Thymus (tissue), 14 donors: ENCODE data around the gene FGD6. TPM values are rescaled to one million over a fixed set of nuclear protein-coding genes. Genes with fewer than 3 reads are reported as not detected.
A peak's percentile ranks its signal among the peaks of the same experiment; 100 is the strongest.

ENCODE experiments used
- DNase-seq, 9 donors: peaks; one replicate each; pipeline ENCODE4 v3.0.0-alpha.2; 2013; ENCODE audit warnings: low spot score in 9 of 9, low read depth in 6 of 9, missing footprints in 1 of 9
- H3K27ac ChIP-seq, 2 donors: one replicate each; pipeline ENCODE4 v1.5.1; 2013; ENCODE audit warnings: control low read depth in 1 of 2, low read depth in 1 of 2, low read length in 1 of 2, mild to moderate bottlenecking in 1 of 2, moderate library complexity in 1 of 2
- H3K27me3 ChIP-seq, 2 donors: one replicate each; pipeline ENCODE4 v1.5.1; 2013; ENCODE audit warnings: low read length in 1 of 2; ENCODE audit not compliant: control insufficient read depth in 2 of 2, insufficient read depth in 1 of 2
- H3K36me3 ChIP-seq, 2 donors: one replicate each; pipeline ENCODE4 v1.5.1; 2013; ENCODE audit warnings: low read length in 1 of 2, mild to moderate bottlenecking in 1 of 2, moderate library complexity in 1 of 2; ENCODE audit not compliant: control insufficient read depth in 2 of 2, insufficient read depth in 2 of 2
- H3K4me1 ChIP-seq, 2 donors: one replicate each; pipeline ENCODE4 v1.5.1; 2013; ENCODE audit warnings: low read length in 2 of 2; ENCODE audit not compliant: control insufficient read depth in 2 of 2, insufficient read depth in 2 of 2
- H3K4me3 ChIP-seq, 2 donors: one replicate each; pipeline ENCODE4 v1.5.1; 2013; ENCODE audit warnings: low read length in 2 of 2, control low read depth in 1 of 2, mild to moderate bottlenecking in 1 of 2
- H3K9me3 ChIP-seq, 2 donors: one replicate each; pipeline ENCODE4 v1.5.1; 2013; ENCODE audit warnings: low read length in 1 of 2, mild to moderate bottlenecking in 1 of 2; ENCODE audit not compliant: control insufficient read depth in 2 of 2, insufficient read depth in 1 of 2
- WGBS: extraction: QIAGEN DNeasy Blood & Tissue Kit; methylation state at CpG from one replicate; pipeline ENCODE4 v1.1.7; 2013; 5-methylcytosine and 5-hydroxymethylcytosine counted together
- long read RNA-seq, 10 donors: transcript quantifications; one replicate each; lab custom pipeline, GENCODE V29; 2026
- polyA plus RNA-seq: library from polyadenylated mRNA; stranded (reverse); fragments of 200-250 nt; gene quantifications from one replicate; pipeline ENCODE4 v1.2.3, GENCODE V29; 2013
- total RNA-seq: library from RNA; stranded (reverse); fragments of 120-200 nt; gene quantifications from one replicate; pipeline ENCODE4 v1.2.4, GENCODE V29; 2013
- donor health status: healthy.

Gene FGD6
- total RNA-seq: 9.1 TPM
- polyA plus RNA-seq: 2.3 TPM
- long read RNA-seq, donor 1: 0 reads
- long read RNA-seq, donor 2: 0 reads
- long read RNA-seq, donor 3, partial matches to known transcripts: 47 of 47 reads
- long read RNA-seq, donor 3, other reads (novel, unspliced or antisense): 0 of 47 reads
- long read RNA-seq, donor 4: 0 reads
- long read RNA-seq, donor 5: 0 reads
- long read RNA-seq, donor 6, full-length matches to known transcripts: 1 of 1 reads
- long read RNA-seq, donor 6, partial matches to known transcripts: 0 of 1 reads
- long read RNA-seq, donor 6, other reads (novel, unspliced or antisense): 0 of 1 reads
- long read RNA-seq, donor 7: 0 reads
- long read RNA-seq, donor 8: 0 reads
- long read RNA-seq, donor 9: 0 reads
- long read RNA-seq, donor 10, full-length matches to known transcripts: 1 of 1 reads
- long read RNA-seq, donor 10, partial matches to known transcripts: 0 of 1 reads
- long read RNA-seq, donor 10, other reads (novel, unspliced or antisense): 0 of 1 reads

GRCh38 chr12:95217377-95218149, at the start of gene FGD6, which contains the start of gene VEZT:
FGD6 (minus strand) TSS chr12:95217467; CDS start chr12:95217240, 227 bp downstream.
VEZT (plus strand) TSS chr12:95217807; CDS start chr12:95217851, 44 bp downstream.
- Histone ChIP-seq H3K9me3 (no peaks in the 10 kb centered on the region), H3K27me3 (no peaks in the 10 kb centered on the region), H3K4me1 (peaks cover 3 to 4% of the 10 kb centered on the region in 2 donors), H3K36me3 (no peaks in the 10 kb centered on the region), H3K4me3 (peak within 1 kb of the TSS; percentile 54 to 83), H3K27ac (peak within 1 kb of the TSS; percentile 90 to 93)
- under 1% methylated on average over 75 of the region's 75 CpGs for WGBS
- peak; percentile 94 to 100 (median 99) for DNase-seq

- Histone ChIP-seq H3K27ac (no peak overlapping the region), H3K27me3 (no peaks in the 10 kb centered on the region), H3K4me3 (no peak overlapping the region), H3K4me1 (no peaks in the 10 kb centered on the region), H3K36me3 (peaks cover 4 to 34% of the 10 kb centered on the region in 2 donors), H3K9me3 (no peaks in the 10 kb centered on the region)
- 97% methylated on average over 6 of the region's 6 CpGs for WGBS
- DNase-seq: no peak
Measured at GRCh38 chr12:95266254-95266653, 49.0 kb upstream of the FGD6 start.

GRCh38 chr12:95265765-95266164, 48.5 kb upstream of the FGD6 start:
- no peak overlapping the region for H3K4me3 ChIP-seq
- no peaks in the 10 kb centered on the region for H3K9me3 ChIP-seq
- no peaks in the 10 kb centered on the region for H3K27me3 ChIP-seq
- DNase-seq: no peak
- no peak overlapping the region for H3K27ac ChIP-seq
- no peaks in the 10 kb centered on the region for H3K4me1 ChIP-seq
- peaks cover 4 to 36% of the 10 kb centered on the region in 2 donors for H3K36me3 ChIP-seq
- 97% methylated on average over 2 of the region's 2 CpGs for WGBS

GRCh38 chr12:95262808-95263207, 45.5 kb upstream of the FGD6 start:
- Histone ChIP-seq H3K4me1 (no peaks in the 10 kb centered on the region), H3K9me3 (no peaks in the 10 kb centered on the region), H3K27ac (no peak overlapping the region), H3K36me3 (peaks cover 0 to 32% of the 10 kb centered on the region in 2 donors), H3K4me3 (no peak overlapping the region), H3K27me3 (no peaks in the 10 kb centered on the region)
- WGBS: 98% methylated on average over 3 of the region's 3 CpGs
- no peak for DNase-seq

DNA sequence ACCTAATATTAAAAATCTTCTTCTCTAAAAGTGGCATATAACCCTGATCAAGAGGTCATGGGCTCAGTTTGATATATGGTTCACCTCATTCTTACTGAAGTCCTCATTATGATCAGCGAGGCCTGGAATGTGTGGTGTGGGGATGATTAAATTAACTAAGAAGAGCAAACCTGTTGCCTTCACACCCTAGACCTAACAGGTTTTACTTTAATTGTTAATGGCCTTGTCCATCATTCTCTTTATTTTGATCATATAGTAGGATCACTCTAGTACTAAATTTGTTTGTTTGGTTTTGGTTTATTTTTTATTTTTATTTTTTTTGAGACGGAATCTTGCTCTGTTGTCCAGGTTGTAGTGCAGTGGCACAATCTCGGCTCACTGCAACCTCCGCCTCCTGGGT, 43.8 kb upstream of the FGD6 start:
- WGBS: 97% methylated on average over 4 of the region's 4 CpGs
- DNase-seq: no peak
- Histone ChIP-seq H3K4me3 (no peak overlapping the region), H3K27ac (no peak overlapping the region), H3K27me3 (no peaks in the 10 kb centered on the region), H3K4me1 (no peaks in the 10 kb centered on the region), H3K9me3 (no peaks in the 10 kb centered on the region), H3K36me3 (peaks cover 1 to 34% of the 10 kb centered on the region in 2 donors)

DNA sequence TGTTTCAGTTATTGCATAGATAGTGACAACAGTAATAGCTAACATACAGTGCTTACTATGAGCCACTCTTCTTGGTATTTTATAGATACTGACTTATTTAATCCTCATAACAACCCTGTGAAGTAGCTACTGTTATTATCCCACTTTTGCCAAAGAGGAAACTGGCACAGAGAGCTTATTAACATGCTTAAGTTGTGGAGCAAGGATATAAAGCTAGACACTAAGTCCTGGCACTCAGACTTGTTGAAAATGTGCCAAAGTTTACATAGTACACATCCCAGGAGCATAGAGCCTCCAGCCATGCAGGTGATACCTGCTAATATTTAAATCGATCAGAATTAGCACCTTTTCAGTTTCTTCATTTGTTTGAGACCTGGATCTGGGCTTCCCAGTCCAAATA, 42.1 kb upstream of the FGD6 start:
- Histone ChIP-seq H3K4me1 (no peaks in the 10 kb centered on the region), H3K4me3 (no peak overlapping the region), H3K27me3 (no peaks in the 10 kb centered on the region), H3K36me3 (peaks cover 8 to 45% of the 10 kb centered on the region in 2 donors), H3K9me3 (no peaks in the 10 kb centered on the region), H3K27ac (no peak overlapping the region)
- 93% methylated on average over 1 of the region's 1 CpG for WGBS
- DNase-seq: no peak

- 96% methylated on average over 2 of the region's 2 CpGs for WGBS
Measured at GRCh38 chr12:95258803-95259202, 41.5 kb upstream of the FGD6 start.

DNA sequence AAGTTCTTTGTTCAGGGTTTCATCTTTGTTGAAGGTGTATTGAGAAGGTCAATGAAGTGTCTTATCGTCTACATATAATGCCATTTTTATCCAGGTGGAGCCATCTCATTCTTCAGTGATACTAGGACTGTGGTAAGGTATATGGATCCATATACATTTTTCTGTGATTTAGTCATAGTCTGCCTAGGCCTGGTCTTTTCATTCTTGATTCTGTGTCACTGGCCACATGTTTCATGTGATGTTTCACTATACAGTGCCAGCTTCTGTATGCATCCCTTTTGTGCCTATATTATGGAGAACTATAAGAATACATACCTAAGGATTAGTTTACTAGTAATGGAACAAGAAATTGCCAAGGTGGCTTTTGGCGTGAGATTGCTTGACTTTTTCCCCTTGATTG, 40.9 kb upstream of the FGD6 start:
- no peak for DNase-seq
- no peak overlapping the region for H3K4me3 ChIP-seq
- no peak overlapping the region for H3K27ac ChIP-seq
- no peaks in the 10 kb centered on the region for H3K9me3 ChIP-seq
- no peaks in the 10 kb centered on the region for H3K4me1 ChIP-seq
- 100% methylated on average over 2 of the region's 2 CpGs for WGBS
- H3K36me3 ChIP-seq: peaks cover 15 to 50% of the 10 kb centered on the region in 2 donors
- no peaks in the 10 kb centered on the region for H3K27me3 ChIP-seq

More at GRCh38 chr12:95258803-95259202, 41.5 kb upstream of the FGD6 start:
- Histone ChIP-seq H3K36me3 (peaks cover 13 to 49% of the 10 kb centered on the region in 2 donors), H3K27ac (no peak overlapping the region), H3K4me1 (no peaks in the 10 kb centered on the region), H3K9me3 (no peaks in the 10 kb centered on the region), H3K27me3 (no peaks in the 10 kb centered on the region), H3K4me3 (no peak overlapping the region)
- no peak for DNase-seq

DNA sequence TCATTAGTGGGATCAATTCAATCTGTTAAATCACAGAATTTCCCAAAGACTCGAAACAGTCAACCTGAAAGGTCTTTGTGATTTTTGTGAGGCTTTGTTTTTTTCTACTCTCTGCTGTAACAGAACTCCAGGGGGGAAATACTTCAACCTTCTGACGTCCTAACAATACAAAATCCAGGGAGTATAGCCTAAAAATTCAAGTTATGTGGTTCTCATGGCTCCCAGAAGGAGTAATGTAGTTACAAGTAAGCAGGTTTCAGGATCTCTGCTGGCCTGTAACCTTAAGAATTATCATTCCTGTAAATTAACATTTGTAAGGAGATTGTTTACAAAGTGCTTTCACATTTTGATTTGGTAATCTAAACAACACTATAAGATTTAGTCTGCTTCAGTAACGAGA, 40.3 kb upstream of the FGD6 start:
- Histone ChIP-seq H3K27ac (no peak overlapping the region), H3K27me3 (no peaks in the 10 kb centered on the region), H3K4me3 (no peak overlapping the region), H3K36me3 (peaks cover 15 to 50% of the 10 kb centered on the region in 2 donors), H3K4me1 (no peaks in the 10 kb centered on the region), H3K9me3 (no peaks in the 10 kb centered on the region)
- DNase-seq: no peak
- 97% methylated on average over 3 of the region's 3 CpGs for WGBS
